ENCODE data around the gene USE1.

USE1 gene

DNA sequence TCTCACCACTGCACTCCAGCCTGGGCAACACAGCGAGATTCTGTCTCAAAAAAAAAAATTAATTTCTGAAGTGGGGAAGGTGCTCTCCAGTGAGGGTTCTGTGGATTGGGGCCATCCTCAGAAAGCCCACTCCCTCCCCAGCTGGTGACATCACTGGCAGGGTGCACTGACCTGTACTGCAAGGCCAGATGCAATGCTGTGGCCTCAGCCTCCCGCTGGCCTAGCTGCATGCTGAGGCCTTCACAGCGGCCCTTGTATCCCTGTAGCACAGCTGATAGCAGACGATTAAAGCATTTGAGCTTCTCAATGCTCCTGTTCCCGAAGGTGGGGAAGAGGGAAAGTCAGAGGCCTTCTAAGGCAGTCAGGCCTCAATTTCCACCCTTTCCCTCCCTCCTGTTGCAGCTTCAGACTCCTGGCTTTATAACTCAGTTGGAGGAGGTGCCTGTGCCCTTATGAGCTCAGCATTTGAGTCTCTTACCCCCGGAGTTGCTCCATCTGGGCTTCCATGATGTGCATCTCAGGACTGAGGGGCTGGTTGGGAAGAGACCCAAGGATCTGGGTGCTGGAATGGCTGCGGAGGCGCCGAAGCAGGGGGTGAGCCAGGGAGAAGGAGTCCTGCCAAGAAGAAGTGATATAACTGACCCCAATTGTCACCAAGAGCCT, 44.1 kb downstream of the USE1 start:
- DNase-seq: no peak

DNA sequence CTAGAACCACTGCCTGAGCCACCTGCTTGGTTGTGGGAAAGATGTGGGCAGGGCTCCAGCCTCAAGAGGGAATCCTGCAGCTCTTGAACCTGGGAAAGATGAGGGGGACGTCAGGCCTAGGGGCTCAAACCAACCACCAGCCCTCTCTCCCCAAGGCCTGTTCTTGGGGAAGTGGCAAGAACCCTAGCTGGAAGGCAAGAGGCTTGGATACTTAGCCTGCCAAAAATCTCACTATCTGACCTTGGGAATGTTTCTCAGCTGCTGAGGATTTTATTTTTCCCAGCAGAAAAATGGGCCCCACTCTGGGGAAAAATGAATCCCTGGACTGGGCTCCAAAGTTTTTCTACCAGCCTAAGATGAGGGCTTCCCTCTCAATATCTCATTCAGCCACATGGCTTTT, 44.8 kb downstream of the USE1 start:
- no peak for DNase-seq

DNA sequence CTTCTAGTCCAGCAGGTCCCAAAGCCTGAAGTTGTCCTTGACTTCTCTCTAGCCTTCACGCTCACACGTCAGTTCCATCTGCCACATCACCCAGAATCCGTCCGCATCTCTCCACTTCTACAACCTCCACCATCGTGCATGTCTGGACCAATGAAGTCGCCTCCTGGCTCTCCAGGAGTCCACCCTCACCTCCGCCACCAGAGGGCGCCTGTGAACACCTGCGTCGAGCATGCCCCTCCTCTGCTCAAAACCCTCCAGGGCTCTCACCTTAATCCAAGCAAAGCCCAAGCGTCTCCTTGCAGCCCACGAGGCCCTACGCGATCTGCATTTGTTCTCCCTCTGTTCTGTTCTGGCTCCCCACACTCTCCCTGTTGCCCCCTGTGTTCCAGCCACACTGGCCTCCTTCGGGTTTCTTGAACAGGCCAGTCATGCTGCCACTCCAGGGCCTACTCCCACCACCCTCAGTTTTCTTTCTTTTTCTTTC, 45.7 kb downstream of the USE1 start:
- DNase-seq: peak; percentile 75

DNA sequence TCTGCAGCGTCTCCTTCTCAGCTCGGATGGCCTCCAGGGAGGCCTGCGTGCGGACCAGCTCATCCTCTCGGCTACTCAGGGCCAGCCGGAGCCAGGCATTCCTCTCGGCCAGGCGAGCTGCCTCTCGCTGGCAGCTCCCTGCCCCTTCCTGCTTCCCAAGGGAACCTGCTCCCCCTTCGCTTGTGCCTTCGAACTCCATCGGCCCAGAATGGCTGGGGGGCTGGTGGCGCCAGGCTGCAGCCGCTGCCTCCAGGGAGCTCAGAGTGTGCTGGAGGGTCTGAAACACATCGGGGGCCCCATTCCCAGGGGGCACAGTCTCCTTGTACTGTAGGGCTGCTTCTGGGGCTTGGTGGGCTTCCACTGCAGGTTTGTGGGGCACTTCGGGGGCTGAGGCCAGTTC, 47.4 kb downstream of the USE1 start:
- DNase-seq: no peak

DNA sequence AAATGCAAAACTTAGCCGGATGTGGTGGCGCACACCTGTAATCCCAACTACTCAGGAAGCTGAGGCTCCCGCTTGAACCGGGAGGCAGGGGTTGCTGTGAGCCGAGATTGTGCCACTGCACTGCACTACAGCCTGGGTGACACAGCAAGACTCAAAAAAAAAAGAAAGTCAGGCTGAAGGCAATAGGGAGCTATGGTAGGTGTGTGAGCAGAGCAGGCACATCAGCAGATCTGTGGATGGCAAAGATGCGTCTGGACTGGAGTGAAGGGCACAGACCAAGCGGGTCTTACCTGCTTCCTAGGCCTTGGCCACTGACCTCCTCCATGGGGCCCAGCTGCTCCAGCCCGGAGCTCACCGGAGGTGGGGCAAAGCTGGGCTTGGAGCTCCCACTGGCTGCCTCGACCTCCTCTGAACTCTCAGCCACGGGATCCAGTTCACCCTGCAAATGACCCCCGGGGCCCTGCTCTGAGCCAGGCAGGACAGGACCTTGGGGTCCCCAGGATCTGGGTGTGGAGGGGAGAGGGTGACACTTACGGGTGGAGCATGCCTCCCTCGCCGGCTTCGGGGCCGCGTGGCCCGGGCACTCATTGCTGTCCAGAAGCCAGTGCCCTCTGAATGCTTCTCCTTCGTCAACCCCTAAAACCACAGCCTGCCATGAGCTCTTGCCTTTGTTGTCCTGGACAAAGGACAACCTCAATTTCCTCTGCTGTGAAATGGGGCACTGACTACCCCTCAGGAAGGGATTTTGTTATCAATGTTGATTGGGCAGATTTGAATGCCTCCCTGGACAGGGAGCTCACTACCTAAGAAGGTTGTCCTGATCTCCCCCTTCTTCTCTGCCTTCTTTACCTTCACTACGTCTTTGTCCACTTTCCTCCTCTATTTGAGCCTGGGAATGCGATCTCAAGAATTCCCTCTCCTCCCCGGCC, 48.8 kb downstream of the USE1 start:
- DNase-seq: no peak

DNA sequence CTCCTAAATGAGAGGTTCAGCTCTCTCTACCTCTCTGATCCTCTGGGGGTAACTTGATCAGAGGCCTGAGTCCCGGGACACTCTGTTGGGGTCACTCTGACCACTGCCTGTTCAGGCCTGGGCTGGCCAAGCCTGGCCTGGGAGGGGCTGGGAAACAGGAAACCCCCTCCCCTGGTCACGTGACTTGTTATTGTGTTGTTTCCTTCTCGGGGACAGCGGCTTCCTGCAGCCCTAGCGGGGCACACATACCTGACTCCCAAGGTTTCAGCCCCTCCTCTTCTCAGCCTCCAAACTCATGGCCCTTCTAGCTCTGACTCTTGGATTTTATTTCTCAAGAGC, 49.5 kb downstream of the USE1 start, which contains the start of gene USHBP1:
Gene USHBP1 (minus strand): TSS at position 105 of the 339 bp plus-strand sequence. CDS start 446 bp downstream, outside the sequence.
- DNase-seq: no peak

DNA sequence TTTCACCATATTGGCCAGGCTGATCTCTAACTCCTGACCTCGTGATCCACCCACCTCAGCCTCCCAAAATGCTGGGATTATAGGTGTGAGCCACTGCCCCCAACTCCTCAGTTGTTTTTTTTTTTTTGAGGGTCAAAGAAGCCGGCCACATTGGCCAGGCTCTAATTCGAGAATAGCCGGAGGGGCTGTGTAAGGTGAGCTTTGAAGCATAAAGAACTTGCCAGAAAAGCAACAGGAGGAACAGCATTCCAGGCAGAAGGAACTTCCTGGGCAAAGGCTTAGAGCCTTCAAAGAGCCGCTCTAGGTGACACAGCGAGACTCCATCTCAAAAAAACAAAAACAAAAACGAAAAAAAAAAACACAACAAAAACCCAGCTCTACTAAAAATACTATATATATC, 50.9 kb downstream of the USE1 start:
- DNase-seq: no peak

DNA sequence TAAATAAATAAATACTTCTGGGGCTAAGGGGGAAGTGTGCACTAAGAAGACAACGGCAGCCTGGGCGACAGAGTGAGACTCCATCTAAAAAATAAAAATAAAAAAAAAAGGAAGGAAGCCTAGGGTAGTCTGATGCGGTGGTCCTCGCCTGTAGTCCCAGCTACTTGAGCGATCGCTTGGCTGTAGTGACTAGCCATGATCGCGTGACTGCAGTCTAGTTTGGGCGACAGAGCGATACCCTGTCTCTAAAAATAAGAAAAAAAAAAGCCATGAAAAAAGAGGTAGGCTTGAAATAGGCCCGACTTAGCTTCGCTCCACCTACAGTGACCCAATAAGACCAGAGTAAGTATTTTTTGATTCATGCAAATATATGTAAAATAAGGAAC, 51.4 kb downstream of the USE1 start:
- DNase-seq: no peak

DNA sequence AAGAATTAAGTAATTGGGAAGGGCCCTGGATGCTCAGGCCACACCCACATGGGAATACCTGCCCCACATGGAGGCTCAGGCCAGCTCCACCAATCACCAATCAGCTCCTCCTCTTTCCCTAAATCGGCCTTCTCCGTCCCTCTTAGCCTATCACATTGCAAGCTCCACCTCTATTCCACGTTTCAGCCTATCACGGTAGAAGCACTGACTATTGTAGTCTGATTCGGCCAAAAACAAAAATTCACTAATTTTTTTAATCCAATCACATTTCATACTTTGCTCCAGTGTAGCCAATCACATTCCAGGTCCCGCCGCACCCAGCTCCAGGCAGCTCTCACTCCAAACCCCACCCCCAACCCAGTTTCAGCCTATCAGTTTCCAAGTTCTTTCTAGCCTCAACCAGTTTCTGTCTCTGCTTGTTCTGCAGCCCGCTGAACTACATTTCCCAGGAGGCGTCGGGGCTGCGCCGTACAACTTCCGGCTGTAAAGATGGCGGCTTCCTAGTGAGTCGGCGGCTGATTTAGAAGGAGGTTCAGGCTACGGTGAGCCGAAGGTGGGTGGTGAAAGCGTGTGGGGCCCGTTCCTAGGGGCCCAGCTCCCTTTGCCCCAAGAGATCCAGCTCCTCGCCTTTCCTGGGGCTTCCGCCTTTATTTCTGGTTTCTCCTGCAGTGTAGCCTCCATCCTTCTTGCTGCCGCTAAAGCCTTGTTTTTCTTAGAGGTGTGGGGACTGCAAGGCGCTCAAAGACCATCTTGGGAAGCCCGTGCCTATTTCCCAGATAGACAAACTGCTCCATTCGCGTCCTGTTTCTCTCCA, 52.0 kb downstream of the USE1 start, which contains the start of gene BABAM1:
Gene BABAM1 (plus strand): TSS at position 469 of the 814 bp plus-strand sequence. CDS start 1,364 bp downstream, outside the sequence.
- peak; percentile 98 for DNase-seq

DNA sequence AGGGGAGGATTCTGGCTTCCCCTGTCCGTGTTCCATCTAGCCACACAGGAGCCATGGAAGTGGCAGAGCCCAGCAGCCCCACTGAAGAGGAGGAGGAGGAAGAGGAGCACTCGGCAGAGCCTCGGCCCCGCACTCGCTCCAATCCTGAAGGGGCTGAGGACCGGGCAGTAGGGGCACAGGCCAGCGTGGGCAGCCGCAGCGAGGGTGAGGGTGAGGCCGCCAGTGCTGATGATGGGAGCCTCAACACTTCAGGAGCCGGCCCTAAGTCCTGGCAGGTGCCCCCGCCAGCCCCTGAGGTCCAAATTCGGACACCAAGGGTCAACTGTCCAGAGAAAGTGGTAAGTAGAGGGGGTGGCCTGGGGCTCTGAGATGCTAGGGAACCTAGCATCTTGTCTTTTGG, 53.6 kb downstream of the USE1 start:
- DNase-seq: no peak

All from GDM1 (cell line).